GM19240 (cell line): Measurements from ENCODE around the gene EPS15.
"Not testable (repeated sequence)": the region's sequence is repeated elsewhere in the genome, so short reads cannot be mapped to it uniquely, and the experiment has no call there.

Experiments used
- DNase-seq: peaks from one replicate; pipeline ENCODE4 v3.0.0; 2011; ENCODE audit warnings: low spot score; ENCODE audit not compliant: insufficient read length

The EPS15 gene

DNA sequence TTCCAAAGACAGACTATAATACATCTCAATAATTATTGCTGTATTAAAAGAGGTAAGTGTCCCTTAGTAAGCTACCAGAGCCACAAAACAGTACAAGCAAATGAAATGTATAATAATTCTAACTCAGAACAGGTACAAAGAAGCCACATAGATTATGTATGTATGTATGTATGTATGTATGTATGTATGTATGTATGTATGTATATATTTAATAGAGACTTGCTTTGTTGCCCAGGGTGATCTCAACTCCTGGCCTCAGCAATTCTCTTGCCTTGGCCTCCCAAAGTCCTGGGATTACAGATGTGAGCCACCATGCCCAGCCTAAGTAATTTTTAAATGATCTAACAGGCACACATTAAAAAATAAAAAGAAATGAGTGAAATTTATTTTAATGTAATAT is 86.9 kb downstream of the EPS15 start:
- DNase-seq: no peak

DNA sequence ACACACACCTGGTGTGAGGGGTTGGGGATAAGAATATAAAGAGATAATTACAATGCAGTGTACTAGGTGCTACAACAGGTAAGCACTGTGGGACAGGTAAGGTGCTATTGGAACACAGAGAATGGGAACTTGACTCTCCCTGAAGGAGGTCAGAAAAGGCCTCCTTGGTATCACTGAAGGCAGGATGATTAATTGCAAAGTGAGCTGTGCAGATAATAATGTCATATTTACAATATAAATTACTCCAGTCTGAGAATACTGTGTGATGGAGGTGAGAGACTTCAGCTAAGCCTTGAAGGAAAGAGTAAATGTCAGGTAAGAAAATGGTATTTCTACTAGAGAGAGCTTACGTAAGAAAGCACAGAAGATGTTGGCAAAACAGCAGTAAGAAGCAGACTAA is 91.6 kb downstream of the EPS15 start:
- DNase-seq: no peak

DNA sequence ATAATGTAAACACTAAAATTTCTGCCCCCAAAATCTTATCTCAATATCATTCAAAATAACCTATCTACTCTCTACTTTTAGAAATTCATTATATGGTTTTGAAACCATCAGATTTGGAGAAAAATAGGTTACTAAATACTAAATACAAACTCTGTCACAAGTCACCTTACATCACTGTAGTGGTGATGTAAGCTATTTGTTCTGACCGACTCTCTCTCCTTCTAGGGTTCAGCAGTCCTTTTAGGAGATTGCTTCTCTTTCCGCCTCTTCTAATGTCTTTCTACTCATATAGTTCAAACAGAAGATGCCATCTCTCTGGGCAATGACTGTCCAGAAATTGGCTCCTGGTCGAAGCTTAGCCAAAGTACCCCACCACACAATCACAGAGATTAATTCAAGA is 93.1 kb downstream of the EPS15 start:
- no peak for DNase-seq

DNA sequence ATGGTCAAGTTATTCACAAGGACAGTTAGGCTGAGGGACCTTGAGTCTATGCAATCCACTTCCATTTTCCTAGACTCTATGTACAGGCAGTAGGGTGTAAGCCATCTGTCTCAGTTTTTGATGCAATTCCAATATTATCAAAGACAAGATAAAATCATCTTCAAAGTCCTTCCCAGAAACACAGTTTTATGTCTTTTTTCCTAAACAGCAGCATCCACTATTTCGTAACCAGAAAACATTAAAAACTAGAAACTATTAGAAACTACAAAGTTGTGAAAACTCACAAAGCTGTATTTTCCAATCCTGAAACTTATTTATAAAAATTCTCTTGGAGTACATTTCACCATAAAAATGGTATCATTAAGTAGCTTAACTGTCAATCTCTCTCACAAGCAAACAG is 93.8 kb downstream of the EPS15 start:
- no peak for DNase-seq

DNA sequence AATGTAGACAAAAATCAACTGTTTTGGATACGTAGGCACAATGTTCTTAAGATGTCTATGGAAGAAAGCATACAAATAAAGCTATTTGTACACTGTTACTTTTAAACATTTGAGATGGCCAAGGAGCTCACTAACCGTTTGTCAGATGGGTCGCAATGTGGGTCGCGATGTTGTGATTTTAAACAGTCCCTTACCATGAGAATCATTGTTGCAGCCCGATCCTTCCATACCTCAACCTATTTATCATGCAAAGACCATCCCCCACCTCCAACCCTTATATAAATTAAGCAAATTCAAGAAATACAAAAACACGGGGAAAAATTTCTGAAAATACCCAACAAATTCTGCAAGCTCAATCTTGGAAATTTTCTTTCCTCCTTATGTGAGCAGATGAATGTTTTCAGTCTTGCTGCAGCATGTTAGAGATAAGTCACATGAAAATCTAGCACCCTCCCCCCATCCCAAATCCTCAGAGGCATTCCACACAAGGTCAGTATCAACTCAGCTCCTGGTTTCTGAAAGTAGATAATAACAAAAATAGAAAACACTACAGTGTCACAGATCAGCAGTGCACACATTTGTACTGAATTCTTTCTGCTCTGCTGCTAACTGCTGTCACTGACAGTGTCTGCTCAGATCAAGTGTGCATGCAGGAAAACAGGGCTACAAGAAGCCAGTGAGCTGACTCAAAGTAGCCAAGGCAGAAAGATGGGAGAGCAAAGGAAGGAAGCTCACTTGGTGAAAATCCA is 95.8 kb downstream of the EPS15 start:
- DNase-seq: no peak

DNA sequence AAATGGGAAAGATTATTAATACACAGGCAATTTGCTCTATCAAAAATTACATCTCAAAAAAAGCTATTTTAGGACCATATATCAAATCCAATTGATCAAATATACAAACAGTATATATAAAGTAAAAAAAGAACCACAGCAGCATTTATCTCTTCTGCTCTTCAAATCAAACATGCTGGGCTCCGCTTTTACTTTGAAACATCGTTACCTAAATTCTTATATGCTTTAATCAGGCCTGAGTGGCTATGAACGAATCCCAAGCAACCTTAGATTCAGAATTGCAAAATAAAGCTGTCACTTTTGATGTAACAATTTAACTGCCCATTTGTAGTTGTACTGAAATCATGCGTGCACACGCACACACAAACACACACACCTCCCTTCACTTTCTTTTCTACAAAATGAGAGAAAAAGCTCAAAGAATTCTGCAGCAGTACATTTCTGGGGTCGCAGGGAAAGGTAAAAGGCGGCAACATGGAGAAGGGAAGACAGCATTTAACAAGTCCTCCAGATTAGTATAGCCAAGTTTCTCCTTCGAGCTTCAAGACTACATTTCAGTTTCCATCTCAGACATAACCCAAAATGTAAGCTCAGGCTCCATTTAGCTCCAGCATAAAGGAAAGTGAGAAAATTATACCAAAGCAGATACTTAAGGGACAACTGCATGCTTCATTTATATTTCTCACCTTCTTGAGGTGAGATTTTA is 96.5 kb downstream of the EPS15 start:
- DNase-seq: no peak

DNA sequence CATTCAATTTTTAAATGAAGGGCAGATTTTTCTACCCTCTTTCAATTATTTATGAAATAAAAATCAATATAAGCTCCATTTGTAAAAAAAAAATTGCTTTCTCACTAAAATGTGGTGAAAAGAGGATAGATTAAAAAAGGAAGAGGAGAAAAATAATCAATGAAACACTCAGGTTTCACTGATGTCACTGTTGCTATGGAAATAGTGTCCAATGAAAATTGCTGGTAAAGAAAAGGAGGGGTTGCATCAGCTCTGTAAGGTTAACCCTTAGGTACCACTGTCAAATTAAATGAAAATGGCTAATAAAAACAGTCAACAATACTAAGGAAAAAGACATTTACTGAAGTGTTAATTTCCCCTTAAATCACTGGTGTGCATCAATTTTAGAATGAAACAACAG is 97.1 kb downstream of the EPS15 start:
- DNase-seq: no peak

DNA sequence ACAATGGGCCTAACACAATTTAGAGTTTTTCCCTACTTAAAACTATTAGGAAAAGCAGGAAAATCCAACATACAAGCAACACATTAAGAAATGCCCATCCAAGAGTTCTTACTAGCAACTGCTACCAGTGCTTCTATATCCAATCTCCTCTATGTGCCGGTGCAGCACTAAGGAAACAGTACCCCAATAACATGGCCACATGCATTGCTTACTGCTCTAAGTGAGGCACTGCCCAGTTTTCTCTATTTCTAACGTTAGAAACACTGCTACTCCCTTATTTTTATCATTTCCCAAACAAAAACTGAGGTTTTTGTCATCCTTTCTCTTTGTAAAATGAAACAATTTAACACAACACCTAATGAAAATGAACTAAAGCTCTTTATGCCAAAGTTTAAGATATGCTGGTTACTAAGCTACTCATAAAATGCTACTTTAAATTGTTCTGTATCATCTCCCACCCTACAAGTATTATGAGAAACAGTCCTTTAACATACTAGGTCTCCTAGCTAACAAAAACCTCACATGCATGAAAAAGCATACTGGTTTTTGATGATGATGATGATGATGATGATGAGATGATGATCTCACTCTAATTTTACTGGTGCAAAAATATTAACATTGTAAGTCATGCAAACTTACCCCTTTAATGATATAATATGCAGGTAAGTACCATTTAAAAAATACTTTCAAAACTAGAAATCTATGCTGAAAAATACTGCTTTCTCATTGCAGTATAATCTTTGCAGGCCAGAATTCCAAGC is 98.0 kb downstream of the EPS15 start:
- no peak for DNase-seq

DNA sequence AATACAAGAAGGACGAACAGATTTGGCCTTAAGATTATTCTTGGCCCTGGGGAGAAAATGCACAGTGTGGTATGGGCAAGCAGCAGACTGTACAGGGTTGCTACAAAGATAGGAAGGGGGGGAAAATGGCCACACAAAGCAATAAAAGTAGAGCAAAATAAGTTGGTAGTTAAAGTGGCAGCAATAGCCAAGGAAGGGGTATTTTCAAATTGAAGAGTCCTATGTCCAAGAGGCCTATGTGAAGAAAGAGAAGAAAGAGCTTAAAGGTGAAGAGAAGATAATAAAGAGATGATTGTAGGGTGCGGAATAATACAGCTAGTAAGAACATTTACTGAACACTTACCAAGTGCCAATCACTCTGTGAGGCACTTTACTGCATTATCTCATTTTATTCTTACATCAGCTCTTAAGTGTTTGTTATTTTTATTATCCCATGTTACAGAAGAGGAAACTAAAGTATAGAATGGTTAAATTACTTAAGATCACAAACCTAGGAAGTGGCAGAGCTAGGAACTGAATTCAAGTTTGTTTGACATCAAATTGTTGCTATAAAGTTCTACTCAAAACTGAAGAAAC is 100.6 kb downstream of the EPS15 start:
- DNase-seq: no peak

DNA sequence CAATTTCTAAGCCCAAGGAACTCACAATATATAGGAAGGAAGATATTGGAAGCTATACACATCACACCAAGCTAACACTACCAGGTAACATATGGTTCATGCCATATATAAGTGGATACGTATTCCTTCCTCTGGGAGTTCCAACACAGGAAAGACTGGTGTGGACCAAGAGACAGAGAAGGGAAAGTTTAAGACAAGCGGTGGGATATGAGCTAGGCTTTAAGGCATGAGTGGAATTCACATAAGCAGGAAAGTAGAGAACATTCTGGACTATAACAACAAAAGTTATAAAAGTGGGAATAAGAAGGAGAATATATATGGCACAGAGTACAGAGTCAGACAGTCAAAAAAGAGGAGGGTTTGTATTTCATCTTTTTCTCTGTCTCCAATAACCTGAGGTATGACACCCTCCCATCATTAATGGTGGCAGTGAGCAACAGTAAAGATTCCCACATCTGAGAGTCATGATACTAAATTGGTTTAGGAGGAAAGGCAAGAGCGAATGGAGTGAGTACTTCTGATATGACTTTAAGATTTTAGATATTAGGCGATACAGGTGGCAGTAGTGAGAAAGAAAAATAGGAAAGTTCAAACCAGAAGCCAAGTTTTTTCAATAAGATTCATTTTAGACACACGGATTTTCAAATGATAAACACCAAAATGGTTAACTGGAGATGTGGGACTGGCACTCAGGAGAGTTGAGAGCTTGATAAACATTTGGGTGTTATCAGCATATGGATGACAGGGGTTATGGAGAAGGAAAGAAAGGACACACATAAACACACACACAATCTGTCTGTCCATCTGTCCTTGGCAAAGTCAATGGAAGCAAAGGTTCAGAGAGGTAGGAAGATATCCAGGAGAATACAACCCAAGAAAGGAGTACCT is 101.3 kb downstream of the EPS15 start:
- no peak for DNase-seq

DNA sequence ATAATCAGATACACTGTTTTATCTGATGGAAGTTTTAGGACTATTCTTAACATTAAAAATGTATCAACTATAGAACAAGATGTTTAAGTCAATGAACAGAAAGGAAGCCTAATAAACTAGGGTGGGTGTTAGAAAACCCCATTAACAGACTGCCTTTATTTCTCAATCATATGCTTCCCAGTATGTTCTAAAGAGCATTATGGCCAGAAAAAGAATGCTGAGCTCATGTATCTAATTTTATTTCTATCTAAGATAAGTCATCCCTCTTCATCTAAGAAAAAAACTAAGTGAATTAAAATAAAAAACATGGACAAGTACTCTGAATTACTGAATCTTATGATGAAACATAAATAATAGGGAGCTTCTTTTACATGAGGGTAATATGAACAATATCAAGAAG is 102.2 kb downstream of the EPS15 start:
- DNase-seq: no peak

DNA sequence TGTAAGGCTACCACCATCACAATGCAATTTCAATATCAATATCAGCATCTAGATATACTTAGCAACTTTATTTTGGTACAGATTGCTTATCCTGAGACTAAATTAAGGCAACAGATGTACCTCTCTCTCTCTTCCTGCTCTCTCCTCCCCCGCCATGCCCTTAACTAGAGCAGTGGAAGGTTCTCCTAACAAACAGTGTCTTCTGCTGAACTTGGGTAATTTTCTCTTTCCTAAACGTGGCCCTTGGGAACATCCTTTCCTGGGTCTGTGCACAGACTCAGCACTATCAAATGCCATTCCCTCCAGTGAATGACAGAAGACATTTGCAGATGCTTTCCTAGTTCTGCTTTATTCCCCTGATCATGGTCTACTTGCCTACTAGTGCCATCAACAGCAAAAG is 103.1 kb downstream of the EPS15 start:
- DNase-seq: no peak

DNA sequence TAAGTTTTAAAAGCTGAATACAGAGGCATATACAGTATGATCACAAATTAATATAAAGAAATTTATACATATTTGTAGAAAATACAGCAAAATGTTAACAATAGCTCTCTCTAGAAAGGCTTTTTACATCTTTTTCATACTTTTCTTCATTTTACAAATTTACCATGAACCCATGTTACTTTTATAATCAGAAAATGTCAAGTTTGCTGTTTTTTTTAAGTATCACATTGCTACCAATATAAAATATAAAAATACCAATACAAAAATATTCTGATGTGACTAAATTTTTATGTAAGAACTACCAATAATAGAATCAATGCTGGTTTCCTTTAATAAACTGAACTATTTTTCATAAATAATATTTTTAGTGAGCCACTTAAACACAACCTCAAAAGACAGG is 104.3 kb downstream of the EPS15 start:
- DNase-seq: no peak

DNA sequence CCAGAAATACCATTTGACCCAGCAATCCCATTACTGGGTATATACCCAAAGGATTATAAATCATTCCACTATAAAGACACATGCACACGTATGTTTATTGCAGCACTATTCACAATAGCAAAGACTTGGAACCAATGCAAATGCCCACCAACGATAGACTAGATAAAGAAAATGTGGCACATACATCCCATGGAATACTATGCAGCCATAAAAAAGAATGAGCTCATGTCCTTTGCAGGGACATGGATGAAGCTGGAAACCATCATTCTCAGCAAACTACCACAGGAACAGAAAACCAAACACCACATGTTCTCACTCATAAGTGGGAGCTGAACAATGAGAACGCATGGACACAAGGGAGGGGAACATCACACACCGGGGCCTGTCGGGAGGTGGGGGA is 107.2 kb downstream of the EPS15 start:
- not testable (repeated sequence) for DNase-seq

DNA sequence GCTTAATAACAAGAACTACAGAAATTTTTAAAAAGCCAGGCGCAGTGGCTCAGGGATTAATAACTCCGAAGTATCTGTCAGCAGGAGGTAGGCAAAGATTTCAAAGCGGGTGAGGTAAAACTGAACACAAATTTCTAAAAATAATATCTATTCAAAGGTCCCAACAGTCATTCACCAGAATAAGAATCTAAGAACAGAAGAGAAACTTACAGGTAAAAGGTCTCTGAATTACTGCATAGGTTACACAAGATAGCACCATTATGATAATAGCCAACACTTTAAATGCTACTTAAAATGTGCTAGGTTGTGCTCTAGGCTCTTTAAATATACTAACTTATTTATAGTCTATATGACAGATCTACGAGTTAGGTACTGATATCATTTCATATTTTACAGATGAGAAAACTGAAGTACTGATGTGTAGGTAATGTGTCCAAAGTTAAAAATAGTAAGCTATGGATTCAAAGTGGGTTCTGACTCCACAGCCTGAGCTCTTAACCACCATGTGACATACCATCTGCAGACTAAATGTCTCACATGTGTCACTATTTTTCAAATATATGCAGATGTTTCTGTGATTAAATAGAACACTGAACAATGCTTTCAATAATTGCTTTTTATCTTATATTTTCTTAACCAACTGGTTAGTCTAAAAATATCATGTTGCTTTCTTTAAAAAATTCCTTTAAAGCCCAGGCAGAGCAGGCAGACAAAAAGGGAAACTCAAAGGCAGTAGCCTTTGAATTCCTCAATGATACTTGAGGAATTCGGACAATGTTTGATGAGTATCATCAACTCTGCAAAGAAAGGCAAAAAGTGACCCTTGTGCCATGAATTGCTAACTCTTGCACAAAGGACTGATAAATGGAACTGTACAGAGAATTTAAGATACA is 108.3 kb downstream of the EPS15 start:
- no peak for DNase-seq

DNA sequence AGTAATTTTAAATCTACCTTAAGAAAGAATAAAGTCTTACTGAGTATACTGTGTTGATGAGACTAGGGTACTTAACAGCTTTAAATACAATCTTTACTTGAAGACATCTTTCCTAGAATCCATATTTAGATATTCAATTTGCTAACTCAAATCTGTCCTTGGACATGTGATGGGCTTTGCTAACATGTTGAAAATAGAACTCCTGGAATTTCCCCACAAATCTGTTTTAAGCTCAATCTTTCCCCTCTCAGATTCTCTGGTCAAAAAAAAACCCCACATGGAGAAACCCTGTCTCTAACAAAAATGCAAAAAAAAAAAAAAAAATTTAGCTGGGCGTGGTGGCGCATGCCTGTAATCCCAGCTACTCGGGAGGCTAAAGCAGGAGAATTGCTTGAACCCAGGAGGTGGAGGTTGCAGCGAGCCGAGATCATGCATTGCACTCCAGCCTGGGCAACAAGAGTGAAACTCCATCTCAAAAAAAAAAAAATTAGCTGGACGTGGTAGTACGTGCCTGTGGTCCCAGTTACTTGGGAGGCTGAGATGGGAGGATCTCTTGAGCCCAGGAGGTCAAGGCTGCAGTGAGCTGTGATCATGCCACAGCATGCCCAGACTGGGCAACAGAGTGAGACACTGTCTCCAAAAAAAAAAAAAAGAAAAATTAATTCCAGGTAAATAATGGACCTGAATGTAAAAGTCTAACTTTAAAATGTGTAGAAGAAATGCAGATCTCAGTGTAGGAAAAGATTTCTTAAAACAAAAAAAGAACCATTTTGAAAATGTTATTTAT is 109.1 kb downstream of the EPS15 start:
- not testable (repeated sequence) for DNase-seq

DNA sequence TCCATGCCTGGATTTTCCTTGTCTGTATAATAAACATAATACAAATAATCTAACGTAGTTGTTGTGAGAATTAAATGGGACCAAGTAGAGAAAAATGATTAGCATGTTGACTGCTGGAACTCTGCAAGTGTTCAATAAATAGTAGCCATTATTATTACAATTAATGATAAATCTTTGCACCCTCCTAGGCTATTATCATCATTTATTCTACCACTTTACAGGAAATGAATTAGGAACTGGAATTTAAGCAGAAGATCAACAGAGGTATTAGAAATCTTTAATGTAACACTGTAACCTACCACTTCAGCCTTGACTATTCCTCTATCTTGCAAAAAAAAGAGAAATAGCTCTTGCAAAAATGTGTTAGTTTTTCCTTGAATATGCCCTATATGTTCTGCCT is 126.8 kb downstream of the EPS15 start:
- no peak for DNase-seq

DNA sequence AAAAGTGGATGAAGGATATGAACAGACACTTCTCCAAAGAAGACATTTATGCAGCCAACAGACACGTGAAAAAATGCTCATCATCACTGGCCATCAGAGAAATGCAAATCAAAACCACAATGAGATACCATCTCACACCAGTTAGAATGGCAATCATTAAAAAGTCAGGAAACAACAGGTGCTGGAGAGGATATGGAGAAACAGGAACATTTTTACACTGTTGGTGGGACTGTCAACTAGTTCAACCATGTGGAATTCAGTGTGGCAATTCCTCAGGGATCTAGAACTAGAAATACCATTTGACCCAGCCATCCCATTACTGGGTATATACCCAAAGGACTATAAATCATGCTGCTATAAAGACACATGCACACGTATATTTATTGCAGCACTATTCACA is 128.4 kb downstream of the EPS15 start:
- not testable (repeated sequence) for DNase-seq

DNA sequence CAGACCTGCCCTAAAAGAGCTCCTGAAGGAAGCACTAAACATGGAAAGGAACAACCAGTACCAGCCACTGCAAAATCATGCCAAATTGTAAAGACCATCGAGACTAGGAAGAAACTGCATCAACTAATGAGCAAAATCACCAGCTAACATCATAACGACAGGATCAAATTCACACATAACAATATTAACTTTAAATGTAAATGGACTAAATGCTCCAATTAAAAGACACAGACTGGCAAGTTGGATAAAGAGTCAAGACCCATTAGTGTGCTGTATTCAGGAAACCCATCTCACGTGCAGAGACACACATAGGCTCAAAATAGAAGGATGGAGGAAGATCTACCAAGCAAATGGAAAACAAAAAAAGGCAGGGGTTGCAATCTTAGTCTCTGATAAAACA is 131.8 kb downstream of the EPS15 start:
- DNase-seq: not testable (repeated sequence)
